SK-N-SH (cell line): Measurements from ENCODE around the gene SLC13A4.

Experiments used
- CTCF ChIP-seq: fragments of 200-600 bp; sonication (generic); IDR thresholded peaks from 2 replicates; pipeline ENCODE4 v1.6.1; 2017; ENCODE audit warnings: antibody characterized with exemption, mild to moderate bottlenecking, moderate library complexity
- EP300 ChIP-seq, 2 experiments: IDR thresholded peaks; 2 replicates each; pipeline versions ENCODE4 v1.4.0 to v1.6.1; 2012; ENCODE audit warnings: borderline replicate concordance in 1 of 2, low read depth in 1 of 2, low read length in 1 of 2
- EZH2phosphoT487 ChIP-seq: fragments of 200-600 bp; sonication (generic); IDR thresholded peaks from 2 replicates; pipeline ENCODE4 v1.6.1; 2017; ENCODE audit warnings: low read depth, mixed run types, mild to moderate bottlenecking, antibody characterized with exemption, moderate library complexity, borderline replicate concordance
- PBX3 ChIP-seq: IDR thresholded peaks from 2 replicates; pipeline ENCODE4; 2012
- POLR2AphosphoS5 ChIP-seq: IDR thresholded peaks from 2 replicates; pipeline ENCODE4 v1.6.1; 2012; ENCODE audit warnings: low read depth, low read length
- REST ChIP-seq: IDR thresholded peaks from 2 replicates; pipeline ENCODE4 v1.6.1; 2012; ENCODE audit warnings: mild to moderate bottlenecking, low read depth, low read length, moderate library complexity
- RXRA ChIP-seq: IDR thresholded peaks from 2 replicates; pipeline ENCODE4 v1.4.0; 2012; ENCODE audit warnings: low read depth, mild to moderate bottlenecking, borderline replicate concordance
- TAF1 ChIP-seq: IDR thresholded peaks from 2 replicates; pipeline ENCODE4 v1.6.1; 2012; ENCODE audit warnings: low read depth, mild to moderate bottlenecking, low read length, moderate library complexity, borderline replicate concordance
- TCF12 ChIP-seq: IDR thresholded peaks from 2 replicates; pipeline ENCODE4 v1.4.0; 2012
- USF2 ChIP-seq: fragments of 150-350 bp; IDR thresholded peaks from 2 replicates; pipeline ENCODE4 v1.6.1; 2017; ENCODE audit warnings: antibody characterized with exemption, low read length, low read depth, borderline replicate concordance

- TF ChIP-seq CTCF (no peak), EP300 (IDR thresholded peaks at IDR 0.05; ENCODE audit: borderline replicate concordance in 1 of 2, low read depth in 1 of 2, low read length in 1 of 2) (no peak), USF2 (no peak), EZH2phosphoT487 (no peak), PBX3 (no peak), RXRA (no peak), POLR2AphosphoS5 (no peak), TAF1 (no peak), TCF12 (no peak), REST (no peak)
Measured at GRCh38 chr7:135634191-135634878, 93.7 kb downstream of the SLC13A4 start.
